ENCODE measurements around the gene ADGRL3.

ADGRL3 gene

GRCh38 chr4:61173799-61174198 is 26.3 kb upstream of the ADGRL3 start:
- Histone ChIP-seq H3K4me1 (ENCODE audit: control insufficient read depth, insufficient read depth, low read length) (no peaks in the 10 kb centered on the region), H3K4me3 (ENCODE audit: low read depth, low read length) (no peak overlapping the region), H3K27ac (ENCODE audit: extremely low read depth, low read depth, low read length) (no peak overlapping the region), H3K9me3 (ENCODE audit: control insufficient read depth, insufficient read depth, low read depth, low read length) (no peaks in the 10 kb centered on the region), H3K36me3 (ENCODE audit: control insufficient read depth in 2 of 2, insufficient read depth in 1 of 2, low read length in 2 of 2) (no peaks in the 10 kb centered on the region)
- ChIA-PET CTCF (no interaction called here), POLR2A (no interaction called here)
- TF ChIP-seq ZFP41 (tag by site-specific recombination; IDR thresholded peaks at IDR 0.05; ENCODE audit: borderline replicate concordance): no peak
- no peak for TF ChIP-seq ZNF747 (tag by site-specific recombination; IDR thresholded peaks at IDR 0.05)
- no peak for TF ChIP-seq ATF2 (tag by site-specific recombination; IDR thresholded peaks at IDR 0.05; ENCODE audit: low read depth)
- TF ChIP-seq ZNF132 (tag by site-specific recombination; IDR thresholded peaks at IDR 0.05; ENCODE audit: borderline replicate concordance): no peak
- no peak for TF ChIP-seq ZSCAN18 (tag by site-specific recombination; IDR thresholded peaks at IDR 0.05)
- no peak for TF ChIP-seq ZNF600 (tag by site-specific recombination; IDR thresholded peaks at IDR 0.05)

GRCh38 chr4:61175495-61175894 is 24.6 kb upstream of the ADGRL3 start:
- ChIA-PET POLR2A (no interaction called here), CTCF (no interaction called here)
- Histone ChIP-seq H3K4me3 (ENCODE audit: low read depth, low read length) (no peak overlapping the region), H3K27ac (ENCODE audit: extremely low read depth, low read depth, low read length) (no peak overlapping the region), H3K4me1 (ENCODE audit: control insufficient read depth, insufficient read depth, low read length) (no peaks in the 10 kb centered on the region), H3K36me3 (ENCODE audit: control insufficient read depth in 2 of 2, insufficient read depth in 1 of 2, low read length in 2 of 2) (no peaks in the 10 kb centered on the region), H3K9me3 (ENCODE audit: control insufficient read depth, insufficient read depth, low read depth, low read length) (no peaks in the 10 kb centered on the region)
- peak; percentile 97 for TF ChIP-seq ZNF510 (tag by site-specific recombination; IDR thresholded peaks at IDR 0.05; ENCODE audit: insufficient replicate concordance)
- TF ChIP-seq ZNF785 (tag by site-specific recombination; IDR thresholded peaks at IDR 0.05): no peak

GRCh38 chr4:61177367-61177766 is 22.8 kb upstream of the ADGRL3 start:
- H3K9me3 ChIP-seq (ENCODE audit: control insufficient read depth, insufficient read depth, low read depth, low read length): no peaks in the 10 kb centered on the region
- H3K4me3 ChIP-seq (ENCODE audit: low read depth, low read length): no peak overlapping the region
- no peak overlapping the region for H3K27ac ChIP-seq (ENCODE audit: extremely low read depth, low read depth, low read length)
- POLR2A ChIA-PET: no interaction called here
- no peaks in the 10 kb centered on the region for H3K36me3 ChIP-seq (ENCODE audit: control insufficient read depth in 2 of 2, insufficient read depth in 1 of 2, low read length in 2 of 2)
- TF ChIP-seq SP3 (tag by site-specific recombination; IDR thresholded peaks at IDR 0.05) (no peak), ZNF37A (tag by site-specific recombination; IDR thresholded peaks at IDR 0.05) (no peak), ZNF157 (tag by site-specific recombination; IDR thresholded peaks at IDR 0.05) (no peak), ZNF529 (tag by site-specific recombination; IDR thresholded peaks at IDR 0.05; ENCODE audit: insufficient replicate concordance) (no peak), ZNF350 (tag by site-specific recombination; IDR thresholded peaks at IDR 0.05) (no peak), KLF7 (tag by site-specific recombination; IDR thresholded peaks at IDR 0.05; ENCODE audit: borderline replicate concordance) (no peak), ZNF175 (tag by site-specific recombination; IDR thresholded peaks at IDR 0.05) (no peak), ZNF426 (tag by site-specific recombination; IDR thresholded peaks at IDR 0.05) (no peak), EGR2 (tag by site-specific recombination; IDR thresholded peaks at IDR 0.05; ENCODE audit: low read depth) (no peak), PATZ1 (tag by site-specific recombination; IDR thresholded peaks at IDR 0.05) (no peak), MYNN (tag by site-specific recombination; IDR thresholded peaks at IDR 0.05; ENCODE audit: borderline replicate concordance) (no peak)
- CTCF ChIA-PET: interaction anchor here (0.6 to 0.7 kb wide), 2 partner anchors 61 to 384 kb away, joined by 3 to 4 read pairs; no protein-coding TSS in a partner anchor
- no peaks in the 10 kb centered on the region for H3K4me1 ChIP-seq (ENCODE audit: control insufficient read depth, insufficient read depth, low read length)

All from HEK293 (cell line).